Heart right ventricle (tissue), 16 donors: ENCODE results near the gene EYA4. TPM values are rescaled to one million over a fixed set of nuclear protein-coding genes. Genes with fewer than 3 reads are reported as not detected.

Experiments used
- ATAC-seq, 8 donors: fragments of 200-7000 bp; cut with Tn5 transposase; one replicate each; pipeline ENCODE4 v1.9.1; 2020; ENCODE audit warnings: mild to moderate bottlenecking in 8 of 8, moderate library complexity in 8 of 8, moderate number of reproducible peaks in 1 of 8
- DNase-seq, 2 donors: peaks; one replicate each; pipeline ENCODE4 v3.0.0-alpha.2; 2020
- H3K27ac ChIP-seq, 10 donors: fragments of 200-600 bp; sonication (generic) in 2 of 10; one replicate each; pipeline versions ENCODE4 v1.5.0 to v1.8.0; 2020 to 2022; ENCODE audit warnings: mild to moderate bottlenecking in 3 of 10
- H3K27me3 ChIP-seq, 7 donors: fragments of 200-600 bp; one replicate each; pipeline ENCODE4 v1.8.0; 2021 to 2022; ENCODE audit warnings: mild to moderate bottlenecking in 2 of 7
- H3K36me3 ChIP-seq, 9 donors: fragments of 200-600 bp; sonication (generic) in 1 of 9; one replicate each; pipeline versions ENCODE4 v1.5.0 to v1.8.0; 2020 to 2022; ENCODE audit warnings: mild to moderate bottlenecking in 2 of 9
- H3K4me1 ChIP-seq, 9 donors: fragments of 200-600 bp; sonication (generic) in 1 of 9; one replicate each; pipeline versions ENCODE4 v1.5.0 to v1.8.0; 2020 to 2022; ENCODE audit warnings: mild to moderate bottlenecking in 4 of 9
- H3K4me3 ChIP-seq, 10 donors: fragments of 200-600 bp; sonication (generic) in 2 of 10; one replicate each; pipeline versions ENCODE4 v1.5.0 to v1.8.0; 2020 to 2022; ENCODE audit warnings: mild to moderate bottlenecking in 7 of 10, moderate library complexity in 2 of 10
- H3K9me3 ChIP-seq, 11 donors: fragments of 200-600 bp in 10 of 11; sonication (generic) in 2 of 11; one replicate each; pipeline versions ENCODE4 v1.5.0 to v1.8.0; 2013 to 2022; ENCODE audit warnings: mild to moderate bottlenecking in 2 of 11, control low read depth in 1 of 11, moderate library complexity in 1 of 11
- CTCF ChIP-seq, 9 donors: fragments of 200-600 bp; sonication (generic) in 2 of 9; IDR thresholded peaks; one replicate each; pipeline versions ENCODE4 v1.5.0 to v1.8.0; 2021 to 2022; ENCODE audit warnings: antibody characterized with exemption in 9 of 9, mild to moderate bottlenecking in 5 of 9, moderate library complexity in 1 of 9
- WGBS, 2 donors: extraction: QIAGEN DNeasy Blood & Tissue Kit; methylation state at CpG; one replicate each; pipeline ENCODE4 v1.1.7; 2013; ENCODE audit warnings: inconsistent platforms in 1 of 2; 5-methylcytosine and 5-hydroxymethylcytosine counted together
- intact Hi-C, 10 donors: fragments of 100-400 bp; cut with DNase I; formaldehyde crosslinking; loops; one replicate each; pipeline versions ENCODE4 v1.11.1 to v1.14.2; 2022
- polyA plus RNA-seq, 2 donors: library from polyadenylated mRNA; stranded (reverse); fragments of 200-250 nt; gene quantifications; one replicate each; pipeline ENCODE4 v1.2.3, GENCODE V29; 2013
- total RNA-seq, 10 donors: library from RNA; stranded (reverse); fragmentation: NEBNext Ultra II Directional in 3 of 10; extraction: Animal tissue kit (Norgen Biotek cat#: 25700) in 3 of 10; gene quantifications; one replicate each; pipeline versions ENCODE4 v1.2.1 to v1.2.4, GENCODE V29; 2021 to 2023
- donor health status: Arrhythmogenic right ventricular cardiomyopathy.
- donor health status: ischemic (EF 13 %, LVEDD 7.1; RV severe dilation, severe dysfunction).
- donor health status: healthy with polysubstance abuse.
- donor health status: DM: no; HTN: yes; CAD: no.
- donor health status: DM: no; HTN: no; CAD: no.
- donor health status: ischemic (EF 25% LVEDD 6.9; RV normal size, moderate dysfunction).
- donor health status: ischemic (EF 25% LVEDD 5.7; RV mildly dilated, moderate dysfunction).
- donor health status: healthy.
- donor health status: DM: yes; HTN: yes; CAD: no.
- donor health status: Ischemic cardiomyopathy.
- donor health status: ischemic (EF 35%, LVEDD 5.7; RV mildly dilated, moderate dysfunction).
- donor health status: nonischemic (EF 11% LVEDD 7.7; RV severe dilation, severe dysfunction).
- donor health status: DM: yes; HTN: yes; CAD: no.
- donor health status: PGD.
- donor health status: ischemic (EF 29% LVEDD 5.4; RV normal size, mild dysfunction).
- donor health status: nonischemic (EF 23%, LVEDD 6.1; RV moderate dilation, normal function).

Gene EYA4
- total and polyA plus RNA-seq, 12 donors = 1.6 to 30.2 (median 17.9) TPM

DNA sequence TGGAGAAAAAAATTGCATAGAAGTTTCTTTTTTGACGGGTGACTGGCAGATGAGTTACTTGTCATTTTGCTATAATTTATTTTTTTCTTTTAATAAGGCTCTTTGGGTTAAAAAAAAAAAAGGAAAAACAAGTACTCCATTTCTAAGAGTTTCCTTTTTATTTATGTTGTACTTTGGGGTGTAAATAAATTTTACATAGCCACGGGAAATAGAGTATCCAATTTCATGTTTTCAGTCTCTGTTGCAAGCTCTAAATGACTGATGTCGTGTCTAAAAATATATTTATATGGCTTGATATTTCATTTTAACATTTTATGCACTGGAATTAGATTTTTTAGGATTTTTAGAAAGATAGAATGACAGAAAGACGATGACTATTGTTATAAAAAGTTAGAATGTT, 3.4 kb downstream of the EYA4 start:
- Histone ChIP-seq H3K4me3 (peak overlapping the region in 4 of 10 donors; percentile 6 to 68 (median 39)), H3K27me3 (peaks cover 0 to 69% (median 59%) of the 10 kb centered on the region in 7 donors), H3K36me3 (no peaks in the 10 kb centered on the region), H3K4me1 (peaks cover 0 to 19% (median 3%) of the 10 kb centered on the region in 9 donors), H3K9me3 (no peaks in the 10 kb centered on the region), H3K27ac (peak overlapping the region in 4 of 10 donors; percentile 24 to 93 (median 70))
- 32 to 37% methylated on average over 4 of the region's 4 CpGs for WGBS, 2 donors
- TF ChIP-seq CTCF (IDR thresholded peaks at IDR 0.05) = no peak
- ATAC-seq (no peak), DNase-seq (no peak)
- intact Hi-C loops = loop anchor here in 4 of 10 donors (5.0 to 10.0 kb wide), 5 partner anchors 112 to 280 kb away; no protein-coding TSS in a partner anchor

DNA sequence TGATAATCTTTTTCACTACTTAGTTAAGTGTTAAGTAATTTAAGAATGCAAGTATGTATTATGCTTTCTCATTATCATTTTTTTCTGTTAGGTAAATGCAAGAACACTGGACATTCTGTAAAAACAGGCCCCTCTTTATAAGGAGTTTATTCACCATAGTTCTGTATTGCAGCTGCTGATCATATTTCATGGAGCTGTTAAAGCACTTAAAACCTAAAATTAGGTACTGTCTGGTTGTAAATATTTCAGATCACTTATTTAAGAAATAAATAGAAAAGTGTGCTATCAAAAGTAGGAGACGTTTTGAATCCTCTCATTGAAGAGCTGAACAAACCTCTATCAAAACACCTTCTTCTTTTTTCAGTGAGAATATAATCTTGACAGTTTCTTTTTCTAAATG, 3.9 kb downstream of the EYA4 start:
- intact Hi-C loops = loop anchor here in 2 of 10 donors (10.0 kb wide), 3 partner anchors 180 to 280 kb away; no protein-coding TSS in a partner anchor
- no peak for TF ChIP-seq CTCF (IDR thresholded peaks at IDR 0.05)
- H3K27me3 ChIP-seq = peaks cover 0 to 66% (median 54%) of the 10 kb centered on the region in 7 donors
- H3K4me3 ChIP-seq = peak overlapping the region in 1 of 10 donors; percentile 6
- peaks cover 0 to 19% (median 3%) of the 10 kb centered on the region in 9 donors for H3K4me1 ChIP-seq
- WGBS, 2 donors = 20 to 42% methylated on average over 1 of the region's 1 CpG
- H3K9me3 ChIP-seq = no peaks in the 10 kb centered on the region
- no peak for DNase-seq
- H3K36me3 ChIP-seq = no peaks in the 10 kb centered on the region
- no peak for ATAC-seq
- peak overlapping the region in 4 of 10 donors; percentile 24 to 93 (median 70) for H3K27ac ChIP-seq

DNA sequence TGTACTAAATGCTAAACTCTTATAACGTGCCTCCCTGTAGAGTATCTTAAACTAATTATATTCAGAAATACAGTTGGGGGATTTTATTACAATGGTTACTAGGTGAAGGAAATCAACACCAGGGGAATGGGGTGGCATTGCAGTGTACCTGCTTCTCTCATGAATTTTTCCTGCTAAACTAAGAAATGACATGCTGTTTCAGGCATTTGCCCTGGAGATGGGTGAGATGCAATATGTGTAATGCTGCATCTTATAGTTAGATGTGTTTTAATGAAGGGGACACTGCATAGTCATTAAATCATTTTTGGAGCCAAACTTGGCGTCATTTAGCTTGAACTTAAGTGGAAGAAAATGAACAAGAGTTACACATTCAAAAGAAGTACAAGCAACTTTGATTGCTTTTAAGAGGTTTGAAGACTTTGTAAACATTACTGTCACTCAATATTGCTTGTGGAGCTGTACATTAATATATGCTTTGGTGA, 4.3 kb downstream of the EYA4 start:
- Histone ChIP-seq H3K27me3 (peaks cover 0 to 65% (median 50%) of the 10 kb centered on the region in 7 donors), H3K4me1 (peaks cover 0 to 19% (median 3%) of the 10 kb centered on the region in 9 donors), H3K36me3 (no peaks in the 10 kb centered on the region), H3K27ac (peak overlapping the region in 3 of 10 donors; percentile 4 to 93 (median 48)), H3K4me3 (no peak overlapping the region), H3K9me3 (no peaks in the 10 kb centered on the region)
- intact Hi-C loops = loop anchor here in 2 of 10 donors (10.0 kb wide), 3 partner anchors 181 to 281 kb away; no protein-coding TSS in a partner anchor
- DNase-seq = no peak
- WGBS, 2 donors = 45 to 63% methylated on average over 2 of the region's 2 CpGs
- ATAC-seq = no peak
- TF ChIP-seq CTCF (IDR thresholded peaks at IDR 0.05) = no peak

DNA sequence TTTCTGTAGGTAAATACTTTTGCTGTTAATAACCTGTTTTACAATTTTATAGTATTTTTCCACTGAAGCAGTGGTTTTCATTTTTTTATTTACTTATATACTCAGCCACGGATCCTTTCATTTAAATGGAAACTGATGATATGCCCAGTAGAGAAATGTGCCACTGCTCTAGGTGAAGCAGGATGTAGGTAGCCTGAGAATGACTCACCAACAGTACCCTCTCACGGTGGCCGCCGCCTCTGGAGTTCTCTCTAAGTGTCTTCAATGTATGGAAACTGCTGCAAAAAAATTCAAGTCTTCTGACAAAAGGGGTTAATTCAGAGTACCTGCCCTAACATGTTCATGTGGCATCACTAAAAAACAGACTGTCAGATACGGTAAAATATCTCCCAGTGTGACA, 6.4 kb downstream of the EYA4 start:
- WGBS, 2 donors = 73 to 86% methylated on average over 5 of the region's 5 CpGs
- intact Hi-C loops = loop anchor here in 2 of 10 donors (10.0 kb wide), 3 partner anchors 183 to 283 kb away; no protein-coding TSS in a partner anchor
- no peak for TF ChIP-seq CTCF (IDR thresholded peaks at IDR 0.05)
- Histone ChIP-seq H3K27ac (no peak overlapping the region), H3K27me3 (peaks cover 0 to 43% (median 36%) of the 10 kb centered on the region in 7 donors), H3K4me3 (no peak overlapping the region), H3K36me3 (no peaks in the 10 kb centered on the region), H3K4me1 (peaks cover 0 to 8% (median 1%) of the 10 kb centered on the region in 9 donors), H3K9me3 (no peaks in the 10 kb centered on the region)
- DNase-seq = no peak
- no peak for ATAC-seq
